ENCODE data around the gene CDK17. TPM values are rescaled to one million over a fixed set of nuclear protein-coding genes. Genes with fewer than 3 reads are reported as not detected.

Gene CDK17
- total and polyA plus RNA-seq, 2 donors from 2014 or later, result 6.6 to 35.7 TPM

DNA sequence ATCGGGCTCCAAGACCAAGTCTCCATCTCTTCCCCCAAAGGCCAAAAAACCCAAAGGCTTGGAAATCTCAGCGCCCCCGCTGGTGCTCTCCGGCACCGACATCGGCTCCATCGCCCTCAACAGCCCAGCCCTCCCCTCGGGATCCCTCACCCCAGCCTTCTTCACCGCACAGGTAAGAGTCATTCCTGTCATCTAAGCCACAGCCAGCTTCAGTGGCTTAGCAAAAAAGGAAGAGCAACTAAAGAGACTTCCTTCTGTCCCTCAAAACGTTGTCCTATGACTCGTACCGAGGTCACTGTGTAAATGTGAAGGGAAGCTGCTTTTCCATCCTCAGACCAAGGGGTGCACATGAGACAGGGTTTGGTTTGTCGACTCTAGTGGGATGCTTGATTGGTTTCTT is 152.7 kb downstream of the CDK17 start:
- Histone ChIP-seq H3K4me1 (ENCODE audit: control insufficient read depth in 2 of 3, insufficient read depth in 2 of 3, low read depth in 1 of 3, low read length in 3 of 3) (peaks cover 0 to 12% (median 6%) of the 10 kb centered on the region in 3 donors), H3K4me3 (ENCODE audit: low read length in 3 of 3) (no peak overlapping the region), H3K36me3 (ENCODE audit: control insufficient read depth in 2 of 3, insufficient read depth in 3 of 3, low read length in 3 of 3) (no peaks in the 10 kb centered on the region), H3K27ac (ENCODE audit: low read depth in 2 of 2, low read length in 2 of 2) (no peak overlapping the region), H3K9me3 (ENCODE audit: control insufficient read depth in 2 of 3, insufficient read depth in 1 of 3, low read length in 3 of 3) (no peaks in the 10 kb centered on the region), H3K27me3 (ENCODE audit: control insufficient read depth, insufficient read depth, low read length) (no peaks in the 10 kb centered on the region), H3K9ac (ENCODE audit: low read length in 3 of 3) (no peak overlapping the region)
- intact Hi-C loops (cut with DNase I), result no loop called here
- no peak for DNase-seq
- no peak for TF ChIP-seq CTCF (IDR thresholded peaks at IDR 0.05; ENCODE audit: borderline replicate concordance, extremely low read depth, insufficient read depth)
- FAIRE-seq, result no peak

DNA sequence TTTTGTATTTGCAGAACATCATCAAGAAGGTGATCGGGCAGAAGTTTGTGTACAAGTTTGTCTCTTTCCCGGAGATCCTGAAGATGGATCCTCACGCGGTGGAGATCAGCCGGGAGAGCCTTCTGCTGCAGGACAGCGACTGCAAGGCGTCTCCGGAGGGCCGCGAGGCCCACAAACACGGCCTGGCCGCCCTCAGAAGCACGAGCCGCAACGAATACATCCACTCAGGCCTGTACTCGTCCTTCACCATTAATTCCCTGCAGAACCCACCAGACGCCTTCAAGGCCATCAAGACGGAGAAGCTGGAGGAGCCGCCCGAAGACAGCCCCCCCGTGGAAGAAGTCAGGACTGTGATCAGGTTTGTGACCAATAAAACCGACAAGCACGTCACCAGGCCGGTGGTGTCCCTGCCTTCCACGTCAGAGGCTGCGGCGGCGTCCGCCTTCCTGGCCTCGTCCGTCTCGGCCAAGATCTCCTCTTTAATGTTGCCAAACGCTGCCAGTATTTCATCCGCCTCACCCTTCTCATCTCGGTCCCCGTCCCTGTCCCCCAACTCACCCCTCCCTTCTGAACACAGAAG is 153.2 kb downstream of the CDK17 start:
- Histone ChIP-seq H3K27ac (ENCODE audit: low read depth in 2 of 2, low read length in 2 of 2) (no peak overlapping the region), H3K4me1 (ENCODE audit: control insufficient read depth in 2 of 3, insufficient read depth in 2 of 3, low read depth in 1 of 3, low read length in 3 of 3) (peaks cover 0 to 13% (median 6%) of the 10 kb centered on the region in 3 donors), H3K36me3 (ENCODE audit: control insufficient read depth in 2 of 3, insufficient read depth in 3 of 3, low read length in 3 of 3) (no peaks in the 10 kb centered on the region), H3K27me3 (ENCODE audit: control insufficient read depth, insufficient read depth, low read length) (no peaks in the 10 kb centered on the region), H3K9me3 (ENCODE audit: control insufficient read depth in 2 of 3, insufficient read depth in 1 of 3, low read length in 3 of 3) (no peaks in the 10 kb centered on the region), H3K4me3 (ENCODE audit: low read length in 3 of 3) (no peak overlapping the region), H3K9ac (ENCODE audit: low read length in 3 of 3) (no peak overlapping the region)
- intact Hi-C loops (cut with DNase I), result no loop called here
- FAIRE-seq (no peak), DNase-seq (no peak)
- no peak for TF ChIP-seq CTCF (IDR thresholded peaks at IDR 0.05; ENCODE audit: borderline replicate concordance, extremely low read depth, insufficient read depth)

DNA sequence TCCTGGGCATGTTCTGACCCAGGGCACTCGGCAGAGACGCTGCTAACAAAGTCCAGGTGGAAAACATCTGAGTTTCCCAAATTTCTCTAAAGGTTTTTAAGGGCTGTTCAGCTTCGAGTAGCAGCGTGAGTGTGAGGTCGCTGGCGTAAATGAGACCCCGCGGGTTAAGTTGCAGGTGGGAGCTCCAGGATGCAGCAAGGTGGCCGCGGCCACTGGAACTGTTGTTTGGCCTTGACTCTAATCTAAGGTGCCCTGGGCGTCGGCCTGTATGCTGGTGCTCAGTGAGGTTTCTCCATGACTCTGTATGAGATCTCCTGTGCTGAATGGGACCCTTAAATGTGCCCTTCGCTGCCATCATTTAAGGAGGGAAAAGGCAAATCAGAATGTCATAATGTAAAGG is 155.4 kb downstream of the CDK17 start:
- H3K4me3 ChIP-seq (ENCODE audit: low read length in 3 of 3), result no peak overlapping the region
- no peaks in the 10 kb centered on the region for H3K36me3 ChIP-seq (ENCODE audit: control insufficient read depth in 2 of 3, insufficient read depth in 3 of 3, low read length in 3 of 3)
- DNase-seq, result peak in 1 of 5 donors; percentile 18
- H3K27ac ChIP-seq (ENCODE audit: low read depth in 2 of 2, low read length in 2 of 2), result no peak overlapping the region
- intact Hi-C loops (cut with DNase I), result no loop called here
- no peak overlapping the region for H3K9ac ChIP-seq (ENCODE audit: low read length in 3 of 3)
- FAIRE-seq, result no peak
- peaks cover 0 to 11% (median 6%) of the 10 kb centered on the region in 3 donors for H3K4me1 ChIP-seq (ENCODE audit: control insufficient read depth in 2 of 3, insufficient read depth in 2 of 3, low read depth in 1 of 3, low read length in 3 of 3)
- no peak for TF ChIP-seq CTCF (IDR thresholded peaks at IDR 0.05; ENCODE audit: borderline replicate concordance, extremely low read depth, insufficient read depth)
- H3K9me3 ChIP-seq (ENCODE audit: control insufficient read depth in 2 of 3, insufficient read depth in 1 of 3, low read length in 3 of 3), result no peaks in the 10 kb centered on the region
- H3K27me3 ChIP-seq (ENCODE audit: control insufficient read depth, insufficient read depth, low read length), result no peaks in the 10 kb centered on the region

- no peak for TF ChIP-seq CTCF (IDR thresholded peaks at IDR 0.05; ENCODE audit: borderline replicate concordance, extremely low read depth, insufficient read depth)
- no peak for FAIRE-seq
- intact Hi-C loops (cut with DNase I), result no loop called here
- no peak overlapping the region for H3K9ac ChIP-seq (ENCODE audit: low read length in 3 of 3)
- no peaks in the 10 kb centered on the region for H3K36me3 ChIP-seq (ENCODE audit: control insufficient read depth in 2 of 3, insufficient read depth in 3 of 3, low read length in 3 of 3)
- H3K9me3 ChIP-seq (ENCODE audit: control insufficient read depth in 2 of 3, insufficient read depth in 1 of 3, low read length in 3 of 3), result no peaks in the 10 kb centered on the region
- peaks cover 0 to 9% (median 0%) of the 10 kb centered on the region in 3 donors for H3K4me1 ChIP-seq (ENCODE audit: control insufficient read depth in 2 of 3, insufficient read depth in 2 of 3, low read depth in 1 of 3, low read length in 3 of 3)
- no peaks in the 10 kb centered on the region for H3K27me3 ChIP-seq (ENCODE audit: control insufficient read depth, insufficient read depth, low read length)
- DNase-seq, result no peak
- H3K27ac ChIP-seq (ENCODE audit: low read depth in 2 of 2, low read length in 2 of 2), result peak overlapping the region; percentile 29 to 32
- H3K4me3 ChIP-seq (ENCODE audit: low read length in 3 of 3), result no peak overlapping the region
Measured at GRCh38 chr12:96242597-96242996, 157.6 kb downstream of the CDK17 start.
